Suprapubic skin (tissue), 4 donors: ENCODE data around the gene PPP1R3D.

Source experiments
- CTCF ChIP-seq, 2 donors: fragments of 200-600 bp in 1 of 2; fragments of 450-650 bp in 1 of 2; sonication (generic) in 1 of 2; IDR thresholded peaks; one replicate each; pipeline ENCODE4 v1.5.1; 2016 to 2019; ENCODE audit warnings: antibody characterized with exemption in 2 of 2, mild to moderate bottlenecking in 1 of 2, moderate library complexity in 1 of 2
- EP300 ChIP-seq: sonication (generic); formaldehyde crosslinking; IDR thresholded peaks from one replicate; pipeline ENCODE4 v1.6.1; 2017; ENCODE audit warnings: antibody characterized with exemption
- POLR2A ChIP-seq, 2 donors: fragments of 450-650 bp; IDR thresholded peaks; one replicate each; pipeline ENCODE4 v1.6.1; 2017; ENCODE audit warnings: antibody characterized with exemption in 2 of 2, mild to moderate bottlenecking in 2 of 2, moderate library complexity in 2 of 2
- POLR2AphosphoS5 ChIP-seq, 3 donors: sonication (generic); formaldehyde crosslinking; IDR thresholded peaks; one replicate each; pipeline ENCODE4 v1.6.1; 2017; ENCODE audit warnings: antibody characterized with exemption in 3 of 3

DNA sequence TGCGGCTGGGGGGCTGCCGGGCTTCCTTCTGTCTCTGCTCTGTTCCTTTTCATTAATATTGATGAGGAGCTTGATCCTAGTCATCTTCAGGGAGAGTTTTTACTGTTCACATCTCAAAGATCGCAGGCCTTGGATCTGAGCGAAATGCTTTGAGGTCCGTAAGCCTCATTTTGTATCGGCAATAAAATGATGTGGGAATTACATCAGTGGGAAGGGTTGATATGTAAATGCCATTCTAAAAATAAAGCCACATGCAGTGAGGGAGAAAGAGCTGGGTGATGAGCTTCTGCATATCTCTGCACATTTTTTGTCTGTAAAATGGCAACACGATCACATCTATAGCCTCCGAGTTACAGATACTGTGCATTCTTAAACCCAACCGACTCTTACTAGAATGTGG, 43.0 kb upstream of the PPP1R3D start:
- TF ChIP-seq CTCF (IDR thresholded peaks at IDR 0.05), result no peak
- TF ChIP-seq POLR2A (IDR thresholded peaks at IDR 0.05), result no peak
- no peak for TF ChIP-seq EP300
- TF ChIP-seq POLR2AphosphoS5 (IDR thresholded peaks at IDR 0.05), result no peak
